Lower lobe of right lung (tissue), 2 donors: ENCODE data around the gene ARAP1. TPM values are rescaled to one million over a fixed set of nuclear protein-coding genes. Genes with fewer than 3 reads are reported as not detected.

Source experiments
- ATAC-seq, 2 donors: fragments of 200-7000 bp; cut with Tn5 transposase; one replicate each; pipeline ENCODE4 v1.9.1; 2020 to 2022; ENCODE audit warnings: mild to moderate bottlenecking in 2 of 2, moderate library complexity in 2 of 2
- DNase-seq: peaks from one replicate; pipeline ENCODE4 v3.0.0-alpha.2; 2020
- H3K27ac ChIP-seq: fragments of 200-600 bp; one replicate; pipeline ENCODE4 v1.8.0; 2022
- H3K27me3 ChIP-seq: fragments of 200-600 bp; one replicate; pipeline ENCODE4 v1.8.0; 2022; ENCODE audit warnings: low read depth
- H3K36me3 ChIP-seq: fragments of 200-600 bp; one replicate; pipeline ENCODE4 v1.8.0; 2022; ENCODE audit warnings: mild to moderate bottlenecking
- H3K4me1 ChIP-seq: fragments of 200-600 bp; one replicate; pipeline ENCODE4 v1.8.0; 2022
- H3K4me3 ChIP-seq: fragments of 200-600 bp; one replicate; pipeline ENCODE4 v1.8.0; 2022; ENCODE audit warnings: mild to moderate bottlenecking
- H3K9me3 ChIP-seq: fragments of 200-600 bp; one replicate; pipeline ENCODE4 v1.8.0; 2022
- intact Hi-C: fragments of 100-400 bp; cut with DNase I; formaldehyde crosslinking; loops from one replicate; pipeline ENCODE4 v1.11.0; 2022
- total RNA-seq: library from RNA; stranded (reverse); fragmentation: NEBNext Ultra II Directional; extraction: Animal tissue kit (Norgen Biotek cat#: 25700); gene quantifications from one replicate; pipeline ENCODE4 v1.2.1, GENCODE V29; 2021
- TF ChIP-seq, protein P1 (sequence below): fragments of 200-600 bp; IDR thresholded peaks from one replicate; pipeline ENCODE4 v1.8.0; 2022; ENCODE audit warnings: antibody characterized with exemption, mild to moderate bottlenecking
- donor health status: DM: no; HTN: yes; CAD: no; lungs with severe emphysema.

The ARAP1 gene
- total RNA-seq, 1 donor from 2014 or later: 276 TPM

GRCh38 chr11:72682858-72683243 lies 69.4 kb downstream of the ARAP1 start:
- ATAC-seq (no peak), DNase-seq (no peak)
- Histone ChIP-seq H3K27me3 (peaks cover 5% of the 10 kb centered on the region), H3K4me3 (no peak overlapping the region), H3K9me3 (no peaks in the 10 kb centered on the region), H3K27ac (no peak overlapping the region), H3K36me3 (peaks cover 53% of the 10 kb centered on the region), H3K4me1 (peaks cover 35% of the 10 kb centered on the region)
- TF ChIP-seq, protein P1, sequence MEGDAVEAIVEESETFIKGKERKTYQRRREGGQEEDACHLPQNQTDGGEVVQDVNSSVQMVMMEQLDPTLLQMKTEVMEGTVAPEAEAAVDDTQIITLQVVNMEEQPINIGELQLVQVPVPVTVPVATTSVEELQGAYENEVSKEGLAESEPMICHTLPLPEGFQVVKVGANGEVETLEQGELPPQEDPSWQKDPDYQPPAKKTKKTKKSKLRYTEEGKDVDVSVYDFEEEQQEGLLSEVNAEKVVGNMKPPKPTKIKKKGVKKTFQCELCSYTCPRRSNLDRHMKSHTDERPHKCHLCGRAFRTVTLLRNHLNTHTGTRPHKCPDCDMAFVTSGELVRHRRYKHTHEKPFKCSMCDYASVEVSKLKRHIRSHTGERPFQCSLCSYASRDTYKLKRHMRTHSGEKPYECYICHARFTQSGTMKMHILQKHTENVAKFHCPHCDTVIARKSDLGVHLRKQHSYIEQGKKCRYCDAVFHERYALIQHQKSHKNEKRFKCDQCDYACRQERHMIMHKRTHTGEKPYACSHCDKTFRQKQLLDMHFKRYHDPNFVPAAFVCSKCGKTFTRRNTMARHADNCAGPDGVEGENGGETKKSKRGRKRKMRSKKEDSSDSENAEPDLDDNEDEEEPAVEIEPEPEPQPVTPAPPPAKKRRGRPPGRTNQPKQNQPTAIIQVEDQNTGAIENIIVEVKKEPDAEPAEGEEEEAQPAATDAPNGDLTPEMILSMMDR: no peak
- intact Hi-C loops: no loop called here

GRCh38 chr11:72682238-72682857 lies 69.9 kb downstream of the ARAP1 start:
- H3K27me3 ChIP-seq: peaks cover 8% of the 10 kb centered on the region
- no peak overlapping the region for H3K4me3 ChIP-seq
- no peaks in the 10 kb centered on the region for H3K9me3 ChIP-seq
- TF ChIP-seq, protein P1: no peak
- no peak for ATAC-seq
- H3K27ac ChIP-seq: peak overlapping the region; percentile 8
- peaks cover 34% of the 10 kb centered on the region for H3K4me1 ChIP-seq
- peaks cover 48% of the 10 kb centered on the region for H3K36me3 ChIP-seq
- no peak for DNase-seq
- intact Hi-C loops: no loop called here

DNA sequence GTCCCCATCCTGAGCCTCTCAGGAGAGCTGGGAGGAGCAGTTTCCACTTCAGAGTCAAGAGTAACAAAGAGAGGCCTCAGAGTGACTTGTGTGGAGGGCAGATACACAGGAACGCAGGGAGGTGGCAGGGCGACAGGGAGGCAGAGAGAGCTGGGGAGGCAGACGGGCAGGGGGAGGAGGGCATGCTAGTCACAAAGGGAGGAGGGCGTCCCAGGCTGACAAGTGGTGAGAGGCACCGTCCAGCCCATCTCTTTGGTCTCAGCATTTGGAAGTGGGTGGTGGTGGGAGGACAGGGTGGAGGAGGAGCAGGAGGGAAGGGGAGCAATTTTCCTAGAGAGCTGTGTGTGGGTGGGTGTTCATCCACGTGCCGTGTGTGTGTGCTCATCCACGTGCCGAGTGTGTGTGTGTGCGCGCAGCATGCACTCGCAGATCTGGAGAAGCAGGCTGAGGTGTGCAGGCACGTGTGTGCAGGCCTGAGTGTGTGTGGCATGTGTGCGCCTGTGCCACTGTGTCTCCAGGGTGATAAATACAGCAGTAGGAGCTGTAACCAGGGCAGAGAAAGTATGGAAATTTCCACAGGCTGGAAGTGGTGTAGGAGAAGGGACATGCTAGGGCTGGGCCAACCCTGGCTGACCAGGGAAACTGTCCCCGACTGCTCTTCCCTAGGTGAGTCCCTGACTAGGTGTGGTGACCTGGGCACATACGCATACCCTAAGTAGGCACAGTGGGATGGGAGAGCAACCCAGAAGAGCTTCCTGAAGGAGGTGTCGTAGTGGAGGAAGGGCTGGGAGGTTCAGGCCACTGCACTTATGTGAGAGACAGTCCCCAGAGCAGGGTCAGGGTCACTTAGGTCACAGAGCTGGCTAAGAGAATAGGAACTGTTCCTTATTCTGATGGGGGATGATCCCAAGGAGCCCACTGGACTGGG lies 70.7 kb downstream of the ARAP1 start:
- intact Hi-C loops: no loop called here

DNA sequence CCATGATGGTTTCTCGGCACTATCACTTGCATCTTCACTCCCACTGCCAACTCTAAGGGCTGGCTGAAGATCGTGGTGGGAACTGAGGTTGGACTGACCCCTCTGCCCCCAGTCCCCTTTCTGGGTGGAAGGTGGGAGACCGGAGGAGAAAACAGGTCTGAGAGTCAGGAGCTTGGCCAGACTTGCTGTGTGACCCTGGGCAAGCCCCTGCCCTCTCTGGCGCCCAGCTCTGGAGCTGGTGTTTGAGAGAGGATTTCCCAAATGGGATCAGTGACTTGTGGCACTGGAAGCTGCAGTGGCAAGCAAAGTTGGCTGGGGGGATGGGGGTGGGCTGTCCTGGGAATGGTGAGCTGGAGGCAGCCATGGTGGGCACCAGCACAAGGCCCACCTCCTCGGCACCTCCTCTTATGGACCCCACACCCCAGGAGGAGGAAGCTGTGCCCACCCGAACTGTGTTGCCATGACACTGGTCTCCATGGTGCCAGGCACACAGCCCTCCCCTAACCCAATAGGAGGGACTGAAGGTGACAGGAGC lies 71.5 kb downstream of the ARAP1 start:
- Histone ChIP-seq H3K9me3 (no peaks in the 10 kb centered on the region), H3K27ac (no peak overlapping the region), H3K27me3 (peaks cover 25% of the 10 kb centered on the region), H3K36me3 (peaks cover 31% of the 10 kb centered on the region), H3K4me3 (no peak overlapping the region), H3K4me1 (peaks cover 23% of the 10 kb centered on the region)
- DNase-seq: no peak
- TF ChIP-seq, protein P1: no peak
- intact Hi-C loops: no loop called here
- no peak for ATAC-seq

More for the DNA sequence above, 70.7 kb downstream of the ARAP1 start:
- H3K9me3 ChIP-seq: no peaks in the 10 kb centered on the region
- H3K27ac ChIP-seq: peak overlapping the region; percentile 8
- H3K36me3 ChIP-seq: peaks cover 39% of the 10 kb centered on the region
- peaks cover 25% of the 10 kb centered on the region for H3K4me1 ChIP-seq
- DNase-seq: no peak
- peaks cover 17% of the 10 kb centered on the region for H3K27me3 ChIP-seq
- H3K4me3 ChIP-seq: no peak overlapping the region
- peak; percentile 41 to 52 for ATAC-seq
- TF ChIP-seq, protein P1: no peak

DNA sequence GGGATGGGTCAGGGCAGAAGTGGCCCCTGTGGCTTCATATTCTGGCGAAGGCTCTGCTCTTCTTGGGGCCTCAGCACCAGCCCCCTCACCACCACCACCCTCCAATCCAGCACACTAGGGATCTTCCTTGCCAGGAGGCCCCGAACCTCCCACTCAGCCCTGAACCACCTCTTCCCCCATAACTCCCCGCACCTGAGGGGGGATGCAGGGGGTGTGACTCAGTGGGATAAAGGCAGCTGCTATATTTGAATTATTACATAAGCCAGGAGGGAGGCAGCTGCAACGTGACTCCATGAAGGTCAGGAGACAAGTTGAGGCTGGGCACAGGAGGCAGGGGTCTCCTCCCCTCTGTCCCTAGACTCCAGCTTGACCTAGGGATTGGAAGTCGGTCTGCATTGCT lies 72.3 kb downstream of the ARAP1 start:
- Histone ChIP-seq H3K4me1 (peaks cover 18% of the 10 kb centered on the region), H3K27ac (no peak overlapping the region), H3K36me3 (peaks cover 23% of the 10 kb centered on the region), H3K9me3 (no peaks in the 10 kb centered on the region), H3K27me3 (peaks cover 33% of the 10 kb centered on the region), H3K4me3 (no peak overlapping the region)
- intact Hi-C loops: no loop called here
- no peak for ATAC-seq
- DNase-seq: no peak
- TF ChIP-seq, protein P1: no peak
